ENCODE measurements around the gene GYG1. TPM values are rescaled to one million over a fixed set of nuclear protein-coding genes. Genes with fewer than 3 reads are reported as not detected.

The GYG1 gene
- total and polyA plus RNA-seq, 2 donors from 2014 or later = 31.3 to 37.9 TPM

GRCh38 chr3:149016242-149016641 lies 24.9 kb downstream of the GYG1 start:
- no peaks in the 10 kb centered on the region for H3K9me3 ChIP-seq (ENCODE audit: control insufficient read depth in 2 of 3, insufficient read depth in 1 of 3, low read length in 3 of 3)
- no peaks in the 10 kb centered on the region for H3K27me3 ChIP-seq (ENCODE audit: control insufficient read depth, insufficient read depth, low read length)
- intact Hi-C loops (cut with DNase I) = no loop called here
- H3K4me1 ChIP-seq (ENCODE audit: control insufficient read depth in 2 of 3, insufficient read depth in 2 of 3, low read depth in 1 of 3, low read length in 3 of 3) = no peaks in the 10 kb centered on the region
- peak overlapping the region in 1 of 2 donors; percentile 9 for H3K27ac ChIP-seq (ENCODE audit: low read depth in 2 of 2, low read length in 2 of 2)
- FAIRE-seq = no peak
- TF ChIP-seq CTCF (IDR thresholded peaks at IDR 0.05; ENCODE audit: borderline replicate concordance, extremely low read depth, insufficient read depth) = no peak
- H3K4me3 ChIP-seq (ENCODE audit: low read length in 3 of 3) = no peak overlapping the region
- no peak overlapping the region for H3K9ac ChIP-seq (ENCODE audit: low read length in 3 of 3)
- DNase-seq = no peak
- H3K36me3 ChIP-seq (ENCODE audit: control insufficient read depth in 2 of 3, insufficient read depth in 3 of 3, low read length in 3 of 3) = peaks cover 0 to 8% (median 3%) of the 10 kb centered on the region in 3 donors

- no peaks in the 10 kb centered on the region for H3K9me3 ChIP-seq (ENCODE audit: control insufficient read depth in 2 of 3, insufficient read depth in 1 of 3, low read length in 3 of 3)
- H3K9ac ChIP-seq (ENCODE audit: low read length in 3 of 3) = no peak overlapping the region
- intact Hi-C loops (cut with DNase I) = no loop called here
- no peaks in the 10 kb centered on the region for H3K27me3 ChIP-seq (ENCODE audit: control insufficient read depth, insufficient read depth, low read length)
- H3K36me3 ChIP-seq (ENCODE audit: control insufficient read depth in 2 of 3, insufficient read depth in 3 of 3, low read length in 3 of 3) = peaks cover 0 to 10% (median 0%) of the 10 kb centered on the region in 3 donors
- H3K27ac ChIP-seq (ENCODE audit: low read depth in 2 of 2, low read length in 2 of 2) = peak overlapping the region in 1 of 2 donors; percentile 9
- H3K4me1 ChIP-seq (ENCODE audit: control insufficient read depth in 2 of 3, insufficient read depth in 2 of 3, low read depth in 1 of 3, low read length in 3 of 3) = no peaks in the 10 kb centered on the region
- DNase-seq = no peak
- peak; percentile 27 for FAIRE-seq
- no peak for TF ChIP-seq CTCF (IDR thresholded peaks at IDR 0.05; ENCODE audit: borderline replicate concordance, extremely low read depth, insufficient read depth)
- no peak overlapping the region for H3K4me3 ChIP-seq (ENCODE audit: low read length in 3 of 3)
Measured at GRCh38 chr3:149016669-149017541, 25.6 kb downstream of the GYG1 start.

DNA sequence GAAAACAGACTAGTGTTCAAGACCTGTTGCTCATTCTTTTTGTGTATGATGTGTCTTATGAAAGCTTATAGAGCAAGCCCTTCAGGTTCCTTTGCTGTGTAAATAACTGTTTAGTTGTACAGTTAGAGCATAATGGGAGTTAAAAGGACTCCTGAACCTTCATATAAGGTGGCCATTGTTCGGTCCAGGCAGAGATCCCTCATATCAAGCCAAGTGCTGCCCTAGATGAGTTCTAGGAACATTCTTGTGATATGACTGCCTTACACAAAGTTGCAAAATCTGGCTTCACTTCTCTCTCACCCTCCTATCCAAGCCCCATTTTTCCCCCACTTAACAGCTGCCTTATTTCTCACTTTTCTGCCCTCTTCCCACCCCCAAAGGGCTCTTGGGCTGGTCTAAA lies 26.9 kb downstream of the GYG1 start:
- Histone ChIP-seq H3K27me3 (ENCODE audit: control insufficient read depth, insufficient read depth, low read length) (no peaks in the 10 kb centered on the region), H3K36me3 (ENCODE audit: control insufficient read depth in 2 of 3, insufficient read depth in 3 of 3, low read length in 3 of 3) (peaks cover 0 to 15% (median 0%) of the 10 kb centered on the region in 3 donors), H3K27ac (ENCODE audit: low read depth in 2 of 2, low read length in 2 of 2) (no peak overlapping the region), H3K9ac (ENCODE audit: low read length in 3 of 3) (no peak overlapping the region), H3K4me1 (ENCODE audit: control insufficient read depth in 2 of 3, insufficient read depth in 2 of 3, low read depth in 1 of 3, low read length in 3 of 3) (no peaks in the 10 kb centered on the region), H3K4me3 (ENCODE audit: low read length in 3 of 3) (no peak overlapping the region), H3K9me3 (ENCODE audit: control insufficient read depth in 2 of 3, insufficient read depth in 1 of 3, low read length in 3 of 3) (no peaks in the 10 kb centered on the region)
- intact Hi-C loops (cut with DNase I) = no loop called here
- no peak for TF ChIP-seq CTCF (IDR thresholded peaks at IDR 0.05; ENCODE audit: borderline replicate concordance, extremely low read depth, insufficient read depth)
- FAIRE-seq (no peak), DNase-seq (no peak)
